Measurements from ENCODE around the gene LY6G5C. TPM values are rescaled to one million over a fixed set of nuclear protein-coding genes. Genes with fewer than 3 reads are reported as not detected.

LY6G5C gene
- total and polyA plus RNA-seq, 2 of the 13 experiments (the other 11 are each of a cell fraction or from before 2014, with no cell fraction given): 0.33 to 0.55 TPM

GRCh38 chr6:31660381-31661261 is 20.2 kb downstream of the LY6G5C start, which contains the start of gene C6orf47 (continued):
- TF ChIP-seq ZKSCAN8 (CRISPR knock-in tag; IDR thresholded peaks at IDR 0.05; ENCODE audit: borderline replicate concordance) (no peak; the same call in 1 of the 2 replicates), ZNF724P (CRISPR knock-in tag; IDR thresholded peaks at IDR 0.05; ENCODE audit: borderline replicate concordance) (peak; percentile 91; the same call in 1 of the 2 replicates), AGO2 (optimal IDR thresholded peaks at IDR 0.05; ENCODE audit: low read depth, low read length) (peak; percentile 100), ZNF709 (CRISPR knock-in tag; IDR thresholded peaks at IDR 0.05) (no peak), NRL (CRISPR knock-in tag; IDR thresholded peaks at IDR 0.05; ENCODE audit: borderline replicate concordance) (peak; percentile 86), ZFP82 (CRISPR knock-in tag; IDR thresholded peaks at IDR 0.05; ENCODE audit: borderline replicate concordance) (peak; percentile 78; the same call in 1 of the 2 replicates), ZNF350 (CRISPR knock-in tag; IDR thresholded peaks at IDR 0.05; ENCODE audit: borderline replicate concordance, low read depth) (peak; percentile 24), STAG1 (CRISPR knock-in tag; IDR thresholded peaks at IDR 0.05) (peak; percentile 24), ZNF136 (CRISPR knock-in tag; IDR thresholded peaks at IDR 0.05; ENCODE audit: low read depth) (no peak; the same call in 1 of the 2 replicates), FOXO4 (CRISPR knock-in tag; conservative IDR thresholded peaks at IDR 0.05) (0 out of 2 replicates have a peak, but pooled peaks have one; percentile 93), KLF12 (CRISPR knock-in tag; IDR thresholded peaks at IDR 0.05; ENCODE audit: borderline replicate concordance) (peak; percentile 88; the same call in 1 of the 2 replicates), ZNF574 (CRISPR knock-in tag; IDR thresholded peaks at IDR 0.05) (peak; percentile 88), ZC3H13 (CRISPR knock-in tag; IDR thresholded peaks at IDR 0.05) (peak; percentile 96), SSRP1 (CRISPR knock-in tag; IDR thresholded peaks at IDR 0.05) (no peak), ZBTB38 (CRISPR knock-in tag; IDR thresholded peaks at IDR 0.05) (peak; percentile 77), ZSCAN30 (CRISPR knock-in tag; IDR thresholded peaks at IDR 0.05) (no peak), ZNF24 (IDR thresholded peaks at IDR 0.05) (no peak)
- TF ChIP-seq, protein P1, sequence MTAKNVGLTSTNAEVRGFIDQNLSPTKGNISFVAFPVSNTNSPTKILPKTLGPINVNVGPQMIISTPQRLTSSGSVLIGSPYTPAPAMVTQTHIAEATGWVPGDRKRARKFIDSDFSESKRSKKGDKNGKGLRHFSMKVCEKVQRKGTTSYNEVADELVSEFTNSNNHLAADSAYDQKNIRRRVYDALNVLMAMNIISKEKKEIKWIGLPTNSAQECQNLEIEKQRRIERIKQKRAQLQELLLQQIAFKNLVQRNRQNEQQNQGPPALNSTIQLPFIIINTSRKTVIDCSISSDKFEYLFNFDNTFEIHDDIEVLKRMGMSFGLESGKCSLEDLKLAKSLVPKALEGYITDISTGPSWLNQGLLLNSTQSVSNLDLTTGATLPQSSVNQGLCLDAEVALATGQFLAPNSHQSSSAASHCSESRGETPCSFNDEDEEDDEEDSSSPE (CRISPR knock-in tag; IDR thresholded peaks at IDR 0.05): peak; percentile 84
- TF ChIP-seq, protein P2, sequence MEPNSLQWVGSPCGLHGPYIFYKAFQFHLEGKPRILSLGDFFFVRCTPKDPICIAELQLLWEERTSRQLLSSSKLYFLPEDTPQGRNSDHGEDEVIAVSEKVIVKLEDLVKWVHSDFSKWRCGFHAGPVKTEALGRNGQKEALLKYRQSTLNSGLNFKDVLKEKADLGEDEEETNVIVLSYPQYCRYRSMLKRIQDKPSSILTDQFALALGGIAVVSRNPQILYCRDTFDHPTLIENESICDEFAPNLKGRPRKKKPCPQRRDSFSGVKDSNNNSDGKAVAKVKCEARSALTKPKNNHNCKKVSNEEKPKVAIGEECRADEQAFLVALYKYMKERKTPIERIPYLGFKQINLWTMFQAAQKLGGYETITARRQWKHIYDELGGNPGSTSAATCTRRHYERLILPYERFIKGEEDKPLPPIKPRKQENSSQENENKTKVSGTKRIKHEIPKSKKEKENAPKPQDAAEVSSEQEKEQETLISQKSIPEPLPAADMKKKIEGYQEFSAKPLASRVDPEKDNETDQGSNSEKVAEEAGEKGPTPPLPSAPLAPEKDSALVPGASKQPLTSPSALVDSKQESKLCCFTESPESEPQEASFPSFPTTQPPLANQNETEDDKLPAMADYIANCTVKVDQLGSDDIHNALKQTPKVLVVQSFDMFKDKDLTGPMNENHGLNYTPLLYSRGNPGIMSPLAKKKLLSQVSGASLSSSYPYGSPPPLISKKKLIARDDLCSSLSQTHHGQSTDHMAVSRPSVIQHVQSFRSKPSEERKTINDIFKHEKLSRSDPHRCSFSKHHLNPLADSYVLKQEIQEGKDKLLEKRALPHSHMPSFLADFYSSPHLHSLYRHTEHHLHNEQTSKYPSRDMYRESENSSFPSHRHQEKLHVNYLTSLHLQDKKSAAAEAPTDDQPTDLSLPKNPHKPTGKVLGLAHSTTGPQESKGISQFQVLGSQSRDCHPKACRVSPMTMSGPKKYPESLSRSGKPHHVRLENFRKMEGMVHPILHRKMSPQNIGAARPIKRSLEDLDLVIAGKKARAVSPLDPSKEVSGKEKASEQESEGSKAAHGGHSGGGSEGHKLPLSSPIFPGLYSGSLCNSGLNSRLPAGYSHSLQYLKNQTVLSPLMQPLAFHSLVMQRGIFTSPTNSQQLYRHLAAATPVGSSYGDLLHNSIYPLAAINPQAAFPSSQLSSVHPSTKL (CRISPR knock-in tag; IDR thresholded peaks at IDR 0.05): peak; percentile 65
